Lung (tissue), 12 donors: ENCODE measurements around the gene COL16A1. TPM values are rescaled to one million over a fixed set of nuclear protein-coding genes. Genes with fewer than 3 reads are reported as not detected.

Experiments
- ATAC-seq: fragments of 200-7000 bp; cut with Tn5 transposase; one replicate; pipeline ENCODE4 v1.9.1; 2020; ENCODE audit warnings: moderate number of reproducible peaks; ENCODE audit not compliant: insufficient read depth, low FRiP score
- DNase-seq, 3 donors: peaks; one replicate each; pipeline ENCODE4 v3.0.0-alpha.2; 2013 to 2017
- H3K27ac ChIP-seq, 2 donors: one replicate each; pipeline ENCODE4 v1.5.1; 2013; ENCODE audit warnings: mild to moderate bottlenecking in 2 of 2, moderate library complexity in 2 of 2, control low read depth in 1 of 2, inconsistent platforms in 1 of 2, low read depth in 1 of 2, low read length in 1 of 2
- H3K27me3 ChIP-seq, 3 donors: one replicate each; pipeline ENCODE4 v1.5.1; 2013; ENCODE audit warnings: low read length in 2 of 3; ENCODE audit not compliant: control insufficient read depth in 3 of 3, insufficient read depth in 3 of 3
- H3K36me3 ChIP-seq, 4 donors: one replicate each; pipeline ENCODE4 v1.5.1; 2013; ENCODE audit warnings: low read length in 4 of 4, mild to moderate bottlenecking in 1 of 4, moderate library complexity in 1 of 4; ENCODE audit not compliant: control insufficient read depth in 4 of 4, insufficient read depth in 4 of 4
- H3K4me1 ChIP-seq, 5 donors: one replicate each; pipeline ENCODE4 v1.5.1; 2013; ENCODE audit warnings: low read length in 5 of 5, mild to moderate bottlenecking in 2 of 5, moderate library complexity in 1 of 5; ENCODE audit not compliant: control insufficient read depth in 5 of 5, insufficient read depth in 5 of 5
- H3K4me3 ChIP-seq: one replicate; pipeline ENCODE4 v1.5.1; 2013; ENCODE audit warnings: mild to moderate bottlenecking, control low read depth, moderate library complexity
- H3K9ac ChIP-seq, 2 donors: one replicate each; pipeline ENCODE4 v1.5.1; 2013; ENCODE audit warnings: low read length in 2 of 2, control low read depth in 1 of 2; ENCODE audit not compliant: insufficient read depth in 1 of 2
- H3K9me3 ChIP-seq, 4 donors: one replicate each; pipeline ENCODE4 v1.5.1; 2013; ENCODE audit warnings: low read length in 3 of 4, mild to moderate bottlenecking in 1 of 4, moderate library complexity in 1 of 4; ENCODE audit not compliant: control insufficient read depth in 4 of 4, insufficient read depth in 3 of 4
- CTCF ChIP-seq: IDR thresholded peaks from 2 replicates; pipeline ENCODE4 v1.5.1; 2012; ENCODE audit warnings: mild to moderate bottlenecking; ENCODE audit errors: control extremely low read depth, extremely low read depth
- WGBS, 2 donors: extraction: QIAGEN DNeasy Blood & Tissue Kit; methylation state at CpG; one replicate each; pipeline ENCODE4 v1.1.7; 2013; 5-methylcytosine and 5-hydroxymethylcytosine counted together
- polyA plus RNA-seq, 2 donors: library from polyadenylated mRNA; stranded (reverse); fragments of 200-250 nt; gene quantifications; one replicate each; pipeline ENCODE4 v1.2.1, GENCODE V29; 2013
- total RNA-seq, 2 donors: library from RNA; depleted of rRNA in 1 of 2; stranded (reverse); fragments of >200 nt in 1 of 2; gene quantifications; one replicate each; pipeline ENCODE4 v1.2.1, GENCODE V29; 2014 to 2021
- donor health status: control.
- donor health status: control.
- donor health status: Bipolar disorder and iron deficiency.
- donor health status: healthy.
- donor health status: DM: yes; HTN: yes; CAD: no.

Gene COL16A1
- total and polyA plus RNA-seq, 4 donors: 16.5 to 83.2 (median 43.3) TPM

DNA sequence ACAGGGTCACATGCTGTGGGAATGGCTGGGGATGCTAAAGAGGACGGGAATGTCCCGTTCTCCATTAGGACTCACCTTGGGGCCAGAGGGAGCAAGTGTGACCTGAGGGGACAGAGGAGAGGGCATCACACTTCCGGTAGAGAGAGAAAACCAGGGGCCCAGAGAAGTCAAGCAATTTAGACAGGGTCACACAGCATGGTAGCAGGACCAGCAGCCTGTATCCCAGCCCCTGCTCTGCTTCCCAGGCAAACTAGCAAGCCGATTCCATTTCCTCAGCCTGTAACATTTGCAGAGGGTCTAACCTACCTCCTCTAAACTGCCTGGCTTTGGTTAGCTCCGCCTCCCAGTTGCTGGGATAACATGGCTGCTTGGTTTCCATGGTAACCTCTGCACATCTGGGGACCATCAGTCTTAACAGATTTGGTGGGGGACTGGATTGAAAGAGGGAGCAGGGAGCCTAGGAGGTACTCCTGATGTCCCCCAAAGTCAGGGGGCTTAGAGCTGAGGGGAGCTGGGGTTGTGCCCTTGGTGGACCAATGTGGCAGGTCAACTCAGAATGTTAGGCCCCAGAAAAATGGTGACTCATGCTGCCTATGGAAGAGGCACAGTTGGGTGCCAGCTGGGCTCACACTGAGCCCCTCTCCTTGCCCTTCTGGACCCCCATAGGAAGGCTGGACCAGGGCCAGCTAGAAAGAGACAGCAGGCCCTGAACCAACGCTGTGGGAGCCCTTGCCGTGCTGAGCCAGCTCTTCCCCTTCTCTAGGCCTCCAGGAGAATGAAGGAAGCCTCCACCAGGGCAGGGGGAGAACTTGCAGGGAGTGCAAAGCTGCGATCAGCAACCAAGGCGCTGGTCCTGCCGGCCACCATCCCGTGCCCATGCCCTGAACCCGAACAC lies 9.5 kb downstream of the COL16A1 start:
- Histone ChIP-seq H3K4me1 (peaks cover 0 to 7% (median 0%) of the 10 kb centered on the region in 5 donors), H3K4me3 (no peak overlapping the region), H3K27ac (no peak overlapping the region), H3K9me3 (no peaks in the 10 kb centered on the region), H3K27me3 (no peaks in the 10 kb centered on the region), H3K9ac (peak overlapping the region in 1 of 2 donors; percentile 11), H3K36me3 (peaks cover 0 to 50% (median 23%) of the 10 kb centered on the region in 4 donors)
- DNase-seq: peak in 2 of 3 donors; percentile 28 to 35
- ATAC-seq: no peak
- WGBS, 2 donors: 79 to 86% methylated on average over 12 of the region's 12 CpGs
- no peak for TF ChIP-seq CTCF

GRCh38 chr1:31693231-31693630 lies 10.6 kb downstream of the COL16A1 start:
- Histone ChIP-seq H3K9ac (no peak overlapping the region), H3K27me3 (no peaks in the 10 kb centered on the region), H3K36me3 (peaks cover 0 to 55% (median 20%) of the 10 kb centered on the region in 4 donors), H3K27ac (no peak overlapping the region), H3K9me3 (no peaks in the 10 kb centered on the region), H3K4me3 (no peak overlapping the region), H3K4me1 (peaks cover 0 to 7% (median 0%) of the 10 kb centered on the region in 5 donors)
- TF ChIP-seq CTCF: no peak
- ATAC-seq: no peak
- DNase-seq: no peak
- 83 to 89% methylated on average over 10 of the region's 10 CpGs for WGBS, 2 donors

- H3K9me3 ChIP-seq: no peaks in the 10 kb centered on the region
- TF ChIP-seq CTCF: no peak
- no peak overlapping the region for H3K9ac ChIP-seq
- peaks cover 0 to 48% (median 14%) of the 10 kb centered on the region in 4 donors for H3K36me3 ChIP-seq
- H3K4me3 ChIP-seq: no peak overlapping the region
- no peak for ATAC-seq
- H3K27me3 ChIP-seq: no peaks in the 10 kb centered on the region
- no peak overlapping the region for H3K27ac ChIP-seq
- 77 to 79% methylated on average over 11 of the region's 11 CpGs for WGBS, 2 donors
- no peak for DNase-seq
- H3K4me1 ChIP-seq: peaks cover 0 to 7% (median 0%) of the 10 kb centered on the region in 5 donors
Measured at GRCh38 chr1:31691951-31692350, 11.9 kb downstream of the COL16A1 start.
